Cardiac muscle cell (in vitro differentiated cells and primary cell): Measurements from ENCODE around the gene EPN1. TPM values are rescaled to one million over a fixed set of nuclear protein-coding genes. Genes with fewer than 3 reads are reported as not detected.

Experiments
- DNase-seq, 2 donors: peaks; one replicate each; pipeline versions ENCODE4 v3.0.0 to v3.0.0-alpha.2; 2010 to 2017; ENCODE audit warnings: low read depth in 1 of 2, low spot score in 1 of 2
- H3K27ac ChIP-seq: fragments of 200-600 bp; sonication (generic); 2 replicates; pipeline ENCODE4 v1.5.1; 2016
- H3K27me3 ChIP-seq: fragments of 200-600 bp; sonication (generic); 2 replicates; pipeline ENCODE4 v1.6.0; 2016; ENCODE audit warnings: control low read depth
- H3K36me3 ChIP-seq: fragments of 200-600 bp; sonication (generic); 2 replicates; pipeline ENCODE4 v1.5.1; 2016; ENCODE audit warnings: control low read depth
- H3K4me1 ChIP-seq: fragments of 200-600 bp; sonication (generic); 2 replicates; pipeline ENCODE4 v1.8.1; 2017; ENCODE audit warnings: low read depth, mild to moderate bottlenecking, mixed run types
- H3K4me3 ChIP-seq: fragments of 200-600 bp; sonication (generic); 2 replicates; pipeline ENCODE4 v1.5.1; 2016; ENCODE audit warnings: mild to moderate bottlenecking
- H3K9me3 ChIP-seq: fragments of 200-600 bp; sonication (generic); 2 replicates; pipeline ENCODE4 v1.5.1; 2017; ENCODE audit warnings: low read depth, mild to moderate bottlenecking, control low read depth
- polyA plus RNA-seq: library from polyadenylated mRNA; unstranded; fragments of >200 nt; fragmentation: Nextera tagmentation; extraction: Ambion mirVana; gene quantifications from 2 replicates; pipeline ENCODE4 v1.2.1, GENCODE V29; 2016
- total RNA-seq: library from RNA; depleted of rRNA; stranded (reverse); fragments of >200 nt; gene quantifications from 2 replicates; pipeline ENCODE4 v1.2.3, GENCODE V29; 2016
- TF ChIP-seq, protein P1 (sequence below): IDR thresholded peaks from 2 replicates; pipeline ENCODE4 v1.5.1; 2012; ENCODE audit warnings: low read depth, mild to moderate bottlenecking, low read length

Gene EPN1
- total RNA-seq (144 and 164 TPM in 2 replicates), polyA plus RNA-seq (151 and 173 TPM in 2 replicates)

DNA sequence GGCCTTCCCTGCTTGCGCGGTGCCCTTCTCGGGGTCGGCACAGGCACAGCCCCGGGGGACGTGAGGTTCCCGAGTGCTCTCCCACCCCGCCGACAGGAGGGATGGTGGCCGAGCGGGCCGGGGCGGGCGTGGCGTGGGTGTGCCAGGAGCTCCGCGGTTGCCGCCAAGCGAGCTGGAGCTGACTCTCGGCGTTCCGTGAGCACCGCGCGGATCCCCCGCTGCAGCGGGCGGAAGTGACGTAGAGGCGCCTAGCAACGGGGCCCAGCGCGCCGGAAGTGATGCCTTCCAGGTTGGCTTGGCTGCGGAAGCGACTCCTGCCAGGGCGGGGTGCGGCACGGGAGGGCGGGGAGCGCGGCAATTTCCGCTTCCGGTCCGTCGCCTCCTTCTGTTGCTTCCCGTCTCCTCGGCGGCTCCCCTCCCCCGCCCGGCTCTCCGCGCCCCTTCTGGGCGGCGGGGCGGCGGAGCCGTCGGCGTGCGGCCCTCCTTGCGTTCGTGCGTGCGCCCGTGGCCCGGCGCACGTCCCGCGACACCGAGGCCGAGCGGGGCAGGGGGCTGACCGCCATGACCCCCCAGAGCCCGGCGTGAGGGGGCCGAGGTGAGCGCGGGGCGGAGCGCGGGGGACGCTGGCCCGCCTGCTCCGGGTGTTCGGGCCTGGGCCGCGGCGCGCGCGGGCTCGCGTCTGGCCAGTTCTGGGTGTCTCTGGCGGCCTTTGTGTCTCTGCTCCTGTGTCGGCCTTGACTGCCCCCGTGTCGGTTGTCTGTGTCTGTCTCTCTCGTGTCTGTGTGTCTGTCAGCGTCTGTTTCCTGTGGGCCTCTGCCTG lies at the start of gene EPN1:
TSS of gene EPN1 (plus strand) at position 386 of the 820 bp plus-strand sequence. CDS start 3,402 bp downstream, outside the sequence.
- peaks cover 13% of the 10 kb centered on the region for H3K4me1 ChIP-seq
- H3K36me3 ChIP-seq, result peaks cover 16% of the 10 kb centered on the region
- peak within 1 kb of the TSS; percentile 90 for H3K27ac ChIP-seq
- no peaks in the 10 kb centered on the region for H3K27me3 ChIP-seq
- peak; percentile 98 to 99 for DNase-seq
- TF ChIP-seq, protein P1, sequence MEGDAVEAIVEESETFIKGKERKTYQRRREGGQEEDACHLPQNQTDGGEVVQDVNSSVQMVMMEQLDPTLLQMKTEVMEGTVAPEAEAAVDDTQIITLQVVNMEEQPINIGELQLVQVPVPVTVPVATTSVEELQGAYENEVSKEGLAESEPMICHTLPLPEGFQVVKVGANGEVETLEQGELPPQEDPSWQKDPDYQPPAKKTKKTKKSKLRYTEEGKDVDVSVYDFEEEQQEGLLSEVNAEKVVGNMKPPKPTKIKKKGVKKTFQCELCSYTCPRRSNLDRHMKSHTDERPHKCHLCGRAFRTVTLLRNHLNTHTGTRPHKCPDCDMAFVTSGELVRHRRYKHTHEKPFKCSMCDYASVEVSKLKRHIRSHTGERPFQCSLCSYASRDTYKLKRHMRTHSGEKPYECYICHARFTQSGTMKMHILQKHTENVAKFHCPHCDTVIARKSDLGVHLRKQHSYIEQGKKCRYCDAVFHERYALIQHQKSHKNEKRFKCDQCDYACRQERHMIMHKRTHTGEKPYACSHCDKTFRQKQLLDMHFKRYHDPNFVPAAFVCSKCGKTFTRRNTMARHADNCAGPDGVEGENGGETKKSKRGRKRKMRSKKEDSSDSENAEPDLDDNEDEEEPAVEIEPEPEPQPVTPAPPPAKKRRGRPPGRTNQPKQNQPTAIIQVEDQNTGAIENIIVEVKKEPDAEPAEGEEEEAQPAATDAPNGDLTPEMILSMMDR, result no peak
- peak within 1 kb of the TSS; percentile 88 for H3K4me3 ChIP-seq
- H3K9me3 ChIP-seq, result no peaks in the 10 kb centered on the region

DNA sequence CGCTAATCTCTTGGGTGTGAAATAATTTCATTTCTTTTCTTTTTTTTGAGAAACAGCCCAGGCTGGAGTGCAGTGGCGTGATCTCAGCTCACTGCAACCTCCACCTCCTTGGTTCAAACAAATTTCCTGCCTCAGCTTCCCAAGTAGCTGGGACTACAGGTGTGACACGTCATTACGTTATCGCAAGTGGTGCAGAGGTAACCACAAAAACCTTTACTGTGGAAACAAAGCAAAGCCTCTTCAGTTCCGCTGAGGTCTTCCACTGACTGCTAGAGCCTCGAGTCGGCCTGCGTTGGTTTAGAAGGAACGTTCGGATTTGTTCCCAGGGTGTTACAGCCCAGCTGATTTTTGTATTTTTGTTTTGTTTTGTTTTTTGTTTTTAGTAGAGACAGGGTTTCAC lies 48.7 kb upstream of the EPN1 start:
- DNase-seq, result no peak
- Histone ChIP-seq H3K9me3 (no peaks in the 10 kb centered on the region), H3K27ac (no peak overlapping the region), H3K27me3 (no peaks in the 10 kb centered on the region), H3K4me3 (no peak overlapping the region), H3K4me1 (peaks cover 3% of the 10 kb centered on the region), H3K36me3 (peaks cover 2% of the 10 kb centered on the region)
- TF ChIP-seq, protein P1, result no peak

DNA sequence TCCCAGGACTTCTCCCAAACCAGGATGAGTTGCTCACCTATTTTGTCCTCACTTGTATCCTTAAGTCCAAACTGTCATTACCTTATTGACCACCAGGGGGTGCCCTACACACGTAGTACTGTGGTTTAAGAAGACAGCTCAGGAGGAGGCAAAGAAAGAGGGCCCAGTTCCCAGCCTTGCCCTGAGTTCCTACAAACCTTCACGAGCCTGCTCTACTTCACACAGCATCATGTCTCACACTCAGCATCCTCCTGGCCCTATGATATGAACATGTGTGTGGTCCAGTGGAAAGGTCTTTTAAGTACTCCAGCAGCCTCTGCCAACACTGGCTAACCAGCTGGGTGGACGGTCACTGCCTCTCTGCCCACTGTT lies 42.6 kb upstream of the EPN1 start:
- Histone ChIP-seq H3K4me1 (peaks cover 5% of the 10 kb centered on the region), H3K9me3 (no peaks in the 10 kb centered on the region), H3K4me3 (no peak overlapping the region), H3K36me3 (no peaks in the 10 kb centered on the region), H3K27me3 (no peaks in the 10 kb centered on the region), H3K27ac (peak overlapping the region; percentile 64)
- TF ChIP-seq, protein P1, result peak; percentile 82
- peak; percentile 96 to 97 for DNase-seq

DNA sequence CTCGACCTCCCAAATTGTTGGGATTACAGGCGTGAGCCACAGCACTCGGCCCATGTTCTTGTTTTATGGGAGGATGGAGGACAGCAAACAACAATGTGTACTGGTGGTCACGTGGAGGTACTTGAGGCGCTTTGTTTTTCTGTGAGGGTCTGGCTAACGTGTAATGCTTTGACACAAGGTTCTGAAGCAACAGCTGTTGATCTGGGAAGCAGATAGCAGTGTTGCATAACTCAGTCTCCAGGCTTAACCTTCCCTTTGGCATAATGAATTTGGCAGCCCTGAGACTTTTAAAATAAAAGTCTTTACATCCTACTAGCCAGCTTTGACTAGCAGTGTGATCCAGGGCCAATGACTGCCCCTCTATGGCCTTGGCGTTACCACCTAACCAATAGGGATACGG lies 41.2 kb upstream of the EPN1 start:
- Histone ChIP-seq H3K9me3 (no peaks in the 10 kb centered on the region), H3K36me3 (no peaks in the 10 kb centered on the region), H3K27ac (no peak overlapping the region), H3K4me1 (peaks cover 5% of the 10 kb centered on the region), H3K4me3 (no peak overlapping the region), H3K27me3 (no peaks in the 10 kb centered on the region)
- no peak for DNase-seq
- TF ChIP-seq, protein P1, result no peak

DNA sequence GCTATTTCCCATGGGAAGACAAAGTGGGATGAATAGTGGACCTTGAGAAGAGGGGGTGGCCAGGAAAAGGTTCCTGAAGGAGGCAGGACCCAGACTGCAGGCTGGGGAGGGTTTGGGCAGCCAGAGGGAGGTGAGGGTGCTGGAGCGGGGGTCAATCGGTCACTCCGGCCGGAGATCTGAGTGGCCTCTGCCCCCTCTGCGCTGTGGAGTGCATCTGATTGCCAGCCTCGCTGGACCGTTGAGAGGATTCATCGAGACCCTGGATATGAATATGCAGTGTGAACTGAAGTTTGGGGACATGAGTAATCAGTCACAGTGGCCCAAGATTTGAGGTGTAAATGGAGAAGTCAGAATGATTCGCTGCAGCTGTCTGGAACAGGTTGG lies 39.7 kb upstream of the EPN1 start:
- Histone ChIP-seq H3K27ac (peak overlapping the region; percentile 96), H3K36me3 (no peaks in the 10 kb centered on the region), H3K4me1 (peaks cover 5% of the 10 kb centered on the region), H3K9me3 (no peaks in the 10 kb centered on the region), H3K27me3 (no peaks in the 10 kb centered on the region), H3K4me3 (peak overlapping the region; percentile 93)
- DNase-seq, result no peak
- TF ChIP-seq, protein P1, result no peak
